ENCODE measurements around the gene DEFB114.

GRCh38 chr6:49919935-49920644 is 43.9 kb downstream of the DEFB114 start:
- TF ChIP-seq CTCF (IDR thresholded peaks at IDR 0.05) = no peak
- no peak for TF ChIP-seq POLR2A (IDR thresholded peaks at IDR 0.05)
